ENCODE results near the gene WDR20.

GRCh38 chr14:102251161-102251560 lies 111.5 kb downstream of the WDR20 start:
- TF ChIP-seq, protein P1, sequence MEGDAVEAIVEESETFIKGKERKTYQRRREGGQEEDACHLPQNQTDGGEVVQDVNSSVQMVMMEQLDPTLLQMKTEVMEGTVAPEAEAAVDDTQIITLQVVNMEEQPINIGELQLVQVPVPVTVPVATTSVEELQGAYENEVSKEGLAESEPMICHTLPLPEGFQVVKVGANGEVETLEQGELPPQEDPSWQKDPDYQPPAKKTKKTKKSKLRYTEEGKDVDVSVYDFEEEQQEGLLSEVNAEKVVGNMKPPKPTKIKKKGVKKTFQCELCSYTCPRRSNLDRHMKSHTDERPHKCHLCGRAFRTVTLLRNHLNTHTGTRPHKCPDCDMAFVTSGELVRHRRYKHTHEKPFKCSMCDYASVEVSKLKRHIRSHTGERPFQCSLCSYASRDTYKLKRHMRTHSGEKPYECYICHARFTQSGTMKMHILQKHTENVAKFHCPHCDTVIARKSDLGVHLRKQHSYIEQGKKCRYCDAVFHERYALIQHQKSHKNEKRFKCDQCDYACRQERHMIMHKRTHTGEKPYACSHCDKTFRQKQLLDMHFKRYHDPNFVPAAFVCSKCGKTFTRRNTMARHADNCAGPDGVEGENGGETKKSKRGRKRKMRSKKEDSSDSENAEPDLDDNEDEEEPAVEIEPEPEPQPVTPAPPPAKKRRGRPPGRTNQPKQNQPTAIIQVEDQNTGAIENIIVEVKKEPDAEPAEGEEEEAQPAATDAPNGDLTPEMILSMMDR (IDR thresholded peaks at IDR 0.05; ENCODE audit: borderline replicate concordance, extremely low read depth, low read length, poor library complexity, severe bottlenecking) = no peak
- TF ChIP-seq EZH2 (IDR thresholded peaks at IDR 0.05; ENCODE audit: borderline replicate concordance, low read depth, low read length, severe bottlenecking) = no peak
